PC-3 (cell line): ENCODE measurements around the gene CXCL5.

Source experiments
- EZH2 ChIP-seq: fragments of 300-600 bp; sonication (generic); IDR thresholded peaks from one replicate; pipeline ENCODE4 v1.6.1; 2017; ENCODE audit warnings: antibody characterized with exemption, mild to moderate bottlenecking, low read length; ENCODE audit not compliant: unreplicated experiment
- TF ChIP-seq, protein P1 (sequence below): fragments of 300-600 bp; sonication (generic); conservative IDR thresholded peaks from 2 replicates; pipeline ENCODE4 v1.5.1; 2017; ENCODE audit warnings: antibody characterized with exemption, low read depth, mild to moderate bottlenecking, low read length

DNA sequence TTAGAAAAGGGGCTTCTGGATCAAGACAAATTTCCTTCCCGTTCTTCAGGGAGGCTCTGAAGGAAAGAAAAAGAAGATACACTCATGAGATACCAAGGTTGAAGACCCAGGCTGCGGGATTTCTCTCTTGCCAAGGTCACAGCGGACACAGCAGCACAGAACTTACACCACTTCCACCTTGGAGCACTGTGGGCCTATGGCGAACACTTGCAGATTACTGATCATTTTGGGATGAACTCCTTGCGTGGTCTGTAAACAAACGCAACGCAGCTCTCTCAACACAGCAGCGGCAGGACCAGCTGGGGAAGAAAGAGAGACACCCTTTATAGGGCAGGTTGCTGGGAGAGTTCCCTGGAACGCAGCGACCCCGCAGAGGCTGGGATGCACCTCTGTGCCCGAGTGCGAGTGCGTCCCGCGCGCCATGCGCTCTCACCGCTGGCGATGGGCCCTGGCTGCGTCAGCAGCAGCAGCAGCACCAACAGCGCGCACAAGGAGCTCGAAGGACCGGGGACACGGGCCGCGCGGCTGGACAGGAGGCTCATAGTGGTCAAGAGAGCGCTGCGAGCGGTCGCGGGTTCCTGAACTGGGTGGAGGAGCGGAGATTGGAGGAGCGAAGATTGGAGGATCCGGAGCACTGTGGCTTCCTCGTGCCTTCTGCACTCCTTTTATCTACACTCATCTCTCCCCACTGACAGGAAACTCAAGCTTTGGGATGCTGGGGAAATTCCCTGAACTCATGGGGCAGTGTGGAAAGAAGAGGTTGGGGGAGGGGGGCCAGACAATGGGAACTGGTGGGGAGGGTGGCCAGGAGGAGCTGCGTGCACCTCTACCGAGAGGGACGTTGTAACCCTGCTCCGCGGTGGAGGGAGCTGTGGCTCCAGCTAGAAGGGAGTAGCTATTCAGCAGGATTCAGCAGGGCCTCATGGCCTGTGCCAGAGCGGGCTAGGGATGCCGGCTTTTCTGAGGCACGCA lies at the start of gene CXCL5:
- TF ChIP-seq, protein P1, sequence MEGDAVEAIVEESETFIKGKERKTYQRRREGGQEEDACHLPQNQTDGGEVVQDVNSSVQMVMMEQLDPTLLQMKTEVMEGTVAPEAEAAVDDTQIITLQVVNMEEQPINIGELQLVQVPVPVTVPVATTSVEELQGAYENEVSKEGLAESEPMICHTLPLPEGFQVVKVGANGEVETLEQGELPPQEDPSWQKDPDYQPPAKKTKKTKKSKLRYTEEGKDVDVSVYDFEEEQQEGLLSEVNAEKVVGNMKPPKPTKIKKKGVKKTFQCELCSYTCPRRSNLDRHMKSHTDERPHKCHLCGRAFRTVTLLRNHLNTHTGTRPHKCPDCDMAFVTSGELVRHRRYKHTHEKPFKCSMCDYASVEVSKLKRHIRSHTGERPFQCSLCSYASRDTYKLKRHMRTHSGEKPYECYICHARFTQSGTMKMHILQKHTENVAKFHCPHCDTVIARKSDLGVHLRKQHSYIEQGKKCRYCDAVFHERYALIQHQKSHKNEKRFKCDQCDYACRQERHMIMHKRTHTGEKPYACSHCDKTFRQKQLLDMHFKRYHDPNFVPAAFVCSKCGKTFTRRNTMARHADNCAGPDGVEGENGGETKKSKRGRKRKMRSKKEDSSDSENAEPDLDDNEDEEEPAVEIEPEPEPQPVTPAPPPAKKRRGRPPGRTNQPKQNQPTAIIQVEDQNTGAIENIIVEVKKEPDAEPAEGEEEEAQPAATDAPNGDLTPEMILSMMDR = no peak
- TF ChIP-seq EZH2 = no peak
